H7 (cell line): ENCODE measurements around the gene PTPRN2. TPM values are rescaled to one million over a fixed set of nuclear protein-coding genes. Genes with fewer than 3 reads are reported as not detected.

Experiments
- DNase-seq: peaks from one replicate; pipeline ENCODE4 v3.0.0; 2012
- H3K27me3 ChIP-seq: 2 replicates; pipeline ENCODE4 v1.6.0; 2011; ENCODE audit warnings: mild to moderate bottlenecking, low read length; ENCODE audit not compliant: control insufficient read depth, insufficient read depth
- H3K36me3 ChIP-seq: replicated peaks from 2 replicates; pipeline ENCODE4 v1.5.1; 2011; ENCODE audit warnings: low read length; ENCODE audit not compliant: control insufficient read depth, insufficient read depth
- H3K4me3 ChIP-seq: 2 replicates; pipeline ENCODE4 v1.5.1; 2011; ENCODE audit warnings: low read depth, mild to moderate bottlenecking, control low read depth, low read length, moderate library complexity; ENCODE audit not compliant: insufficient read depth
- total RNA-seq: library from RNA; depleted of rRNA; stranded (reverse); fragments of >200 nt; shearing (Covaris generic); gene quantifications from 2 replicates; pipeline ENCODE4 v1.2.3, GENCODE V29; 2014

Gene PTPRN2
- total RNA-seq, 1 experiment from 2014 or later: 0.80 TPM

DNA sequence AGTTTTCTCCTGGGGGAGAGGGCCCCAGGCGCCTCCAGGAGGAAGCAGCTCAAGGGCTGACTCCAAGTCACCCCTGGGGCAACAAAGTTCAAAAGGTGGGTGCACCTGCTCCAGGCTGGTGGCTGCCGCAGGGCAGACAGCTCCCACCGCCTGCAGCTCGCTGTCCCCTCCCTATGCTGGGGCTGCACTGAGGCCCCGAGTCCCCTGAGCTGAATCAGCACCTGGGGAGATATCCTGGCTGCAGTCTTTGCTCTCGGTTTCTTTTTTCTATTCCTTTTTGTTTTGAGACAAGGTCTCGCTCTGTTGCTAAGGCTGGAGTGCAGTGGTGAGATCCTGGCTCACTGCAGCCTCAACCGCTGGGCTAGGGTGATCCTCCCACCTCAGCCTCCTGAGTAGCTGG is 1067.4 kb downstream of the PTPRN2 start:
- Histone ChIP-seq H3K27me3 (no peaks in the 10 kb centered on the region), H3K36me3 (no peaks in the 10 kb centered on the region), H3K4me3 (no peak overlapping the region)
- DNase-seq: no peak

DNA sequence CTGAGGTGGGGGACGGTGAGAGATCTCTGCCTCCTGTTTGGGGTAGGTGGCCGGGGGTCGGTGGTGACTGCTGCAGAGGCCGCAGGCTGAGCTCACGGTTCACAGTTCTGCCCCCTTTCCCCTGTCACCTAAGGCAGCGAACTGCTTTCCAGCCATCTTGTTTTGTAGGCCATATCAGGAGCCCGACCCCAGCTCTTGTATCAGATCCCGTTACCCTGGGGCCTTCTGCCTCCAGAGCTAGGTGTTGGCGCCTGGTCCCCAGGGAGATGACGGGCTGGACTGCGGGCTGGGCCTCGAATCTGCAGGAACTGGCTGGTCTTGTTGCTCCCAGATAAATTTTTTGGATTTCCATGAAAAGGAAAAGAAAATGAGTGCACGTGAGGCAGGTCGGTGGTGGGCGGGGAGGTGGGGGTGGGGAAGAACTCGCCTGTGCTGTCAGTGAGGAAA is 1067.8 kb downstream of the PTPRN2 start:
- no peaks in the 10 kb centered on the region for H3K27me3 ChIP-seq
- no peaks in the 10 kb centered on the region for H3K36me3 ChIP-seq
- DNase-seq: peak; percentile 56
- no peak overlapping the region for H3K4me3 ChIP-seq

DNA sequence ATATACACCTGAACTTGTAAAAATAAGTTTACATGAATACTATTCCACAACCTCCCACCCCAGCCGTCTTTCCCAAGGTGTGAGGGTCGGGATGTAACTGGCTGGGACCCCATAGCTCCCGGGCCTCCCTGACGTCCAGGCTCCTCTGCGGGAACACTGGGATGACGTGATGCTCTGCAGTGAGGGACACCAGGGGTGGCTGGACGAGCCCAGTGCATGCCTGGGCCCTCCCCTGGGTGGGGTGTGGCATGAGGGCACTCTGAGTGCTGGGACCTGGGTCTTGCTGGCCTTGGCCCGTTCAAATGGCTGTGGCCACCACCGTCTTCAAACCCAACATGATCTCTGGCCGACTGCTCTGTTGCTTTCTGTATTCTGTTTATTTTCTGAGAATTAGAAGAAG is 1068.4 kb downstream of the PTPRN2 start:
- Histone ChIP-seq H3K36me3 (no peaks in the 10 kb centered on the region), H3K4me3 (no peak overlapping the region), H3K27me3 (no peaks in the 10 kb centered on the region)
- peak; percentile 45 for DNase-seq

DNA sequence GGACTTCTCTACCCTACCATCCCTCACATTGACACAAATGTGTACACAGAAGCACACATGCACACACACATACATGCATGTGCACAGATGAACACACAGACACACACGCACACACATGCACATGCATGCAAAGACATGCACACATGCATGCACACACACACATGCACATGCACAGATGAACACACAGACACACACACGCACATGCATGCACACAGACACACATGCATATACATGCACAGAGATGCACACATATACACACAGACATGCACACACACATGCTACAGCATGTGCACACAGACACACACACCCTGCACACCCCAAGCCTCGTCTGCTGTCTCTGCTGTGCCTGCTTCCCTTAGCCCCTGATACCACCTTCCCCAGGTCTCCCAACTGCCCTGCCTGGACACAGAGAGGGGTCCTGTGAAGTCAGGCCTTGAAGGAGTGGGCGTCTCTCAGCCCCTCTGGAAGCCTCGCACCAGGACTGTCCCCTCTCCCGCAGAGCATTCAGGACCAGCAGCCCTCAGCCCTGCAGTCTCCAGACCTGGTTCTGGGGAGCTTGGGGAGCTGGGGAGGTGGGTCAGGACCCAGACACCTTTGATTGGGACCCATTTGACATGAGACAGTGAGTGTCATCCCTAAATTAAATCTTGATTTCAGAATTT is 1069.0 kb downstream of the PTPRN2 start:
- Histone ChIP-seq H3K36me3 (no peaks in the 10 kb centered on the region), H3K27me3 (no peaks in the 10 kb centered on the region), H3K4me3 (no peak overlapping the region)
- DNase-seq: no peak

DNA sequence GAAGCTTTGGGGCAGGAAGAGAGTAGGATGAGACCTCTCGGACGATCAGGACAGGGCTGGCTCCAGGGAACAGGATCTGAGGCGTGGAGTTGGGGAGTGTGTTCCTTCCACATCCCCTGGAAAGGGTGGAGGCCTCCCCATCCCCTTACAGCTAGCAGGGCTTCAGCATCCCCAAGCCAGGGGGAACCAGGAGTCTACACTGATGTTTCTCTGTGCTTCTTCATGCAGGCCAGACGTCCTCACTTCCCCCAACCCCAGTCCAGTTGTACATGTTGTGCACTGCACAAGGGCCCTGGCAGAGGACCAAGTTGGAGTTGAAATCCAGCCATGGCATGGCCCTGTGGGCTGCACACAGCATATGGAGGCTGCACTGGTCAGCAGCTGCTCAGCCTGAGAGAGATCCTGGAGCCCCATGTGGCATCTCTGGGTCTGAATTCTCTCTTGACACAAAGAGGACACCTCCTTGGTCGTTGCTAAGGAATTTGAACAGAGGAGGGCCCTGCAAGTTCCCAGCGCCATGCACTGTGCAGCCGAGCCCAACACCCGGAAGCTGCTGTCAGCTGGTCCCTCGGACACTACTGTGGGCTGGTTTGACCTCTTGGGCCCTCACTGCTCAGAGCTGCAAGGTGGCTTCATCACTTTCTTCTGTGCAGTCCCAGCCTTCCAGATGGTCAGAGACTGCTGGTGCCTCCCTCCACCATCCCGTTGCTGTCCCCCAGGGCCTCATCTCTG is 1069.7 kb downstream of the PTPRN2 start:
- Histone ChIP-seq H3K27me3 (no peaks in the 10 kb centered on the region), H3K4me3 (no peak overlapping the region), H3K36me3 (no peaks in the 10 kb centered on the region)
- DNase-seq: no peak

DNA sequence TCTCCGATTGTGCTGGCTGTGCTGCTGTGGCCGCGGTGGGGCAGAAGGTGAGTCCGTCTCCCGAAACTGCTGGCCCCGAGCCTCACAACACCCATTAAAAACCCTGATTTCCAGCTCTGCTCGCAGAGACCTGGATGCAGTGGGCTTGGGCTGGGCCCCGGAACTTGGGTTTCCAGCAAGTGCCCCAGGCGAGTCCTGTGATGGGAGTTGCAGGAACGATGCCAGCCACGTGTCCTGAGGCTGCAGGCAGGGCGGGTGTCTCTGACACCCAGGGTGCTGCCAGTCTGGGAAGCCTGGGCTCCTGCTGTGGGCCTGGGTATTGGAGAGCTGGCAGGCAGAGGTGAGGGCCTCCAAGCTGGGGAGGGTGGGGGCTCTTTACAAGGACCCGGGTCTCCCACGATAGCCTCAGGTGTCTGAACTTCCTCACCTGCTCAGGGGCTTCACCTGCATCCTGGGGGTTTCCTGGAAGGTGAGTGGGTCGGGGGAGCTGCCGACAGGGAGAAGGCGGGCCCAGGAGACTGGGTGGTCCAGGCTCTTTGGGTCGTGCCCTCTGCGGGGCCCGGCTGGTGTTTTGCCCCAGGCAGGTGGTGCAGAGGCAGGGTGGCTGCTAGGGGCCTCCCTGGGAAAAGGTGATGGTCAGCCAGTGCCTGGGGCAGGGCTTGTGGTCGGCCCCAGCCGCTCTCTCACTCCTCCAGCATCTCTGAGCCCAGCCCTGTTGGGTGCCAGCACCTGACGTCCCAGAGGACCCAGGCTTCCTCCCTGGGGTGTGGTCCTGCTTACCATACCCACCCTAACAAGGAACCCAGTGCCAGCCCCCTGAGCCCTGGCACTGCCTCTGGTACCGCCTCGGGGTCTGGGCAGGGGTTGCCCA is 1070.5 kb downstream of the PTPRN2 start:
- Histone ChIP-seq H3K27me3 (no peaks in the 10 kb centered on the region), H3K4me3 (no peak overlapping the region), H3K36me3 (no peaks in the 10 kb centered on the region)
- peak; percentile 47 for DNase-seq

DNA sequence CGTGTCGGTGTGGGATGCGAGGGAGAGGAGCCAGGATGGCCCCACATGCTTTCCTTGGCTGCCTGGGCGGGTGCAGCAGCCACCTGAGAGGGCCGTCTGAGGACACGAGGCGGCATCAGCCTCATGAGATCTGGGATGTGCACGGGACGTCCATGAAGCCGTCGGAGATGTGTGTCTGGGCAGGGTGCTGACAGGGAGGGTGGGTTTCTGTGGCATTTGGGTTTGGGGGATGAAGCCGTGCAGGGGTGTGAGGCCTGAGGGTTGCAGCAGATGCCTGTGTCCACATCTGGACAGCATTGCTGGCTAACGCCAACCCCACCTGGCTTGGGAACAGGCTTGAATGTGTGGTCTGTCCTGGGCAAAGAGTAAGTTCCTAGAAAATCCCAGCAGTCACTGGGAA is 1071.3 kb downstream of the PTPRN2 start:
- H3K27me3 ChIP-seq: no peaks in the 10 kb centered on the region
- no peaks in the 10 kb centered on the region for H3K36me3 ChIP-seq
- peak; percentile 45 for DNase-seq
- no peak overlapping the region for H3K4me3 ChIP-seq

DNA sequence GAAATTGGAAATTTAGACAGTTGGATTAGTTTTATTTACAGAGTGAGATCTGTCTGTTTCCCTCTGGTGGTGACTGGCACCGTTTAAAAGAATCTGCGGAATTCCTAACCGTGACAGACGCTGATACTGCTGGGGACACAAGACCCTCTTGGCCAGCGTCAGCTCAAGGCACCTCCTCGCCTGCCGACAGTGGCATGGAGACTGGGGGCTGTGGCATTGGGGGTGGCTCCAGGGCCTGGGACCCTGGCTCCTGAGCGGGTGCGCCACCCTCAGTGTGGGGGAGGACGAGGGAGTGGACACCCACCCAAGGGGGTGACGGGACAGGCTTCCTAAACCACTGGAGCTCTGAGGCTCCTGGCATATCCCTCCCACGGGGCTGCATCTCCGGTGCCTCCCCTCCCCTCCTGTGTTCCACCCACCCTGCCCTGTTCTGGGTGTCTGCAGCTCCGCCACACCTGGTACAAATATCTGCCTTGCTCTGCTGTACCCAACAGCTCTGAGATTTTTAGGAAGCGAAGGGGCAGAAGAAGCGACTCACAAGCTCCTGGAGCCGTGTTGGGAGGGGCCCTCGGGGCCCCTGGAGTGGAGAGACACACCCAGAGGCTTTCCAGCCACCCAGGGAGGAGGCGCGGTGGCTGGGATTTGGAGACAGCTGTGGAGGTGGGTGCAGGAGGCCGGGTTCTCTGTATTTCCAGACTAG is 1072.1 kb downstream of the PTPRN2 start:
- peak; percentile 62 for DNase-seq
- no peaks in the 10 kb centered on the region for H3K27me3 ChIP-seq
- no peaks in the 10 kb centered on the region for H3K36me3 ChIP-seq
- no peak overlapping the region for H3K4me3 ChIP-seq

DNA sequence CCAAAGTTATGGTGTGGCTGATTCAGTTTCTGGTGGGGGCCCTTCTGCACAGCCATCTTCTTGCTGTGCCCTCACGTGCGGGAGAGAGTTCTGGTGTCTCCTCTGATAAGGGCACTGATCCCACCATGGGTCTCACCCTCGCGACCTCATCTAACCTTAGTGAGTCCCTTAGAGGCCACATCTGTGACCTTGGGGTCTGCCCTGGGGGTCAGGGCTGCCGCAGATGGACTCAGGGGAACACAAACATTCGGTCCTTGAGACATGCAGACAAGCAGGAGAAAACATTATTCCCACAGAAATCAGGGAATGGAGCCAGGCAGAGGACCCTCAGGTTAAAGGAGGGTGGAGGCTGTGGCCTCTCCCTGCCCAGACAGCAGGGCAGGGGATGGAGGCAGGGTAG is 1072.9 kb downstream of the PTPRN2 start:
- no peaks in the 10 kb centered on the region for H3K27me3 ChIP-seq
- no peaks in the 10 kb centered on the region for H3K36me3 ChIP-seq
- peak; percentile 44 for DNase-seq
- H3K4me3 ChIP-seq: no peak overlapping the region

DNA sequence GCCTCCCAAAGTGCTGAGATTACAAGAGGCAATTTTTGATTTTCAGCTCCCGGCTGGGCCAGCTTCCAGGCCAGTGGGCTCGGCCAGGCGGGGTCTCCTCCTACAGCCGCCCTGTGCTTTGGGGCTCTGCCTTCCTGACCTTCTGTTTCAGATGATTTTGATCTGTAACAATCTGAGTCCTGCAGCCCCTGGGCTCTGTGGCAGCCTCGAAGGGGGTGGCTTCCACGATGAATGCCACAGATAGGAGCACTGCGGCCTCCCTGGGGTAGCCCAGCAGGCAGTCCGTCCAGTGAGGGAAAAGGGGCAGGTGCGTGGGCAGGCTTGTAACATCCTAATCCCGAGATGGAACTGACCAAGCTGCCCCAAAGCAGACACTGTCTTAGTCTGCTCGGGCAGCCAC is 1073.3 kb downstream of the PTPRN2 start:
- Histone ChIP-seq H3K36me3 (no peaks in the 10 kb centered on the region), H3K4me3 (no peak overlapping the region), H3K27me3 (no peaks in the 10 kb centered on the region)
- DNase-seq: peak; percentile 44

DNA sequence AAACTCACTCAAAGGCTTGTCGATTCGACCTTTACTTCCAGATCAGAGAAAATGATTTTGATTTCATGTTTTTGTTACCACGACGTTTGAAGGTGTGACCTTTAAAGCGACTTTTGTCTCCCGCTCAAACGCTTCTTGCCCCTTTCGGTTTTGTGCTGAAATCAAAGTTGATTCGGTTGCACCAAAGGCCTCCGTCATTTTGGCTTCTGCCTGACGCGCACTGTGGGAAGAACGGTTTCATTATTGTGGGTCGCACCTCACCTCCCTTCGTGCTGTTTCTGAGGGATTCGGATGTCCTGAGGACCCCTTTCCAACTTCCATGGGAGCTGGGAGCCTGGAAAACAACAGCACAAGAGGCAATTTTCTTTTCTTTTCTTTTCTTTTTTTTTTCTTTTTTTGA is 1073.9 kb downstream of the PTPRN2 start:
- Histone ChIP-seq H3K4me3 (no peak overlapping the region), H3K36me3 (no peaks in the 10 kb centered on the region)
- peak; percentile 33 for DNase-seq

DNA sequence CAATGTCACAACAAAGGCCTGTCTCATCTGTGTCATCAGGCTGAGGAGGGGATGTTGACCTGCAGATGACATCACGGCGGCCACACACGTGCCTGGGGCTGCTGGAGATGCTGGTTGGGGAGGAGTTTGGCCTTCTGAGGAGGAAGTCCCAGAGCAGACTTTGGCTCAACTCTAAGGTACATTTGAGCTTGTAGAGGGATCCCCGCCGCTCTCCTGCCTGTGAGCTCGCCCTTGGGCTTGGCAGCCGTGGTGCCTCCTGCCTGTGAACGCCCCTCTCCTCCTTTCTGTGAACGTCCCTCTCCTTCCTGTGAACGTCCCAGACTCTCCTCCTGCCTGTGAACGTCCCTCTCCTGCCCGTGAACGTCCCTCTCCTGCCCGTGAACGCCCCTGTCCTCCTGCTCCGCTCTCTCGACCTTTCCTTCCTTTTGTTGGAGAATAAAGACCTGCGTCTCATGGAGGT is 1074.4 kb downstream of the PTPRN2 start:
- Histone ChIP-seq H3K27me3 (no peaks in the 10 kb centered on the region; the same call in 1 of the 2 replicates), H3K4me3 (no peak overlapping the region), H3K36me3 (no peaks in the 10 kb centered on the region)
- DNase-seq: peak; percentile 71

More for the DNA sequence above, 1073.9 kb downstream of the PTPRN2 start:
- H3K27me3 ChIP-seq: no peaks in the 10 kb centered on the region; the same call in 1 of the 2 replicates

DNA sequence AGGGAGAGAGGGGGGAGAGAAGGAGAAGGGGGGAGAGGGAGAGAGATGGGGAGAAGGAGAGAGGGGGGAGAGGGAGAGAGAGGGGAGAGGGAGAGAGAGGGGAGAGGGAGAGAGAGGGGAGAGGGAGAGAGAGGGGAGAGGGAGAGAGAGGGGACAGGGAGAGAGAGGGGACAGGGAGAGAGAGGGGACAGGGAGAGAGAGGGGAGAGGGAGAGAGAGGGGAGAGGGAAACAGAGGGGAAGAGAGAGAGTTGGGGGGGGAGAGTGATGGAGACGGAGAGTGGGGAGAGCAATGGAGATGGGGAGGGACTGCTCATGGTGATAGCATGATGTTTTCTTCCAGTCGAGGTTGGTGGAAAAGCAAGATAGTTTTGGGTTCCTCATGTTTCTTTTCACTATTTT is 1078.4 kb downstream of the PTPRN2 start:
- Histone ChIP-seq H3K4me3 (no peak overlapping the region), H3K36me3 (no peaks in the 10 kb centered on the region), H3K27me3 (no peaks in the 10 kb centered on the region; the same call in 1 of the 2 replicates)
- no peak for DNase-seq

DNA sequence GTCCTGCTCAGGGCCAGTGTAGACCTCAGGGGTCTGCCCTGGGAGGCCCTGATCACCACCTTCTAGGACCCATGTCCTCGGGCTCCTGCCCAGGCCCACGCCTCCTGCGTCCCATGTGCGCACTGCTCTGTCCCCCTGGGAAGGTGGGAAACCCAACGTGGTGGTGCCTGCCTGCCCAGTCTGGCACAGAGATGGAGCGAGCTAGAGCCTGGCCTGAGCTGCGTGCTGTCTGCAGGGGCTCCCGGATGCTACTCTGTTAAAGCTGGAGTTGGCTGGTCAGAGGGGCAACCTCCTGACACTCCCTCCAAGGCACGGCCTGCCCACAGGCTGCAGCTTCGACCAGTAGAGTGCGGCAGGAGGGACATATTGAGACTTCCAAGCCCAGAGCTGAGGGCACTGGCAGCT is 1079.1 kb downstream of the PTPRN2 start:
- Histone ChIP-seq H3K27me3 (no peaks in the 10 kb centered on the region; the same call in 1 of the 2 replicates), H3K36me3 (no peaks in the 10 kb centered on the region), H3K4me3 (no peak overlapping the region)
- peak; percentile 47 for DNase-seq
